HEK293 (cell line): ENCODE measurements around the gene TAF8.

ENCODE experiments used
- IKZF3 ChIP-seq: fragments of 450-650 bp; IDR thresholded peaks from 2 replicates; pipeline ENCODE4 v1.5.0; 2018; ENCODE audit warnings: missing biosample characterization, mild to moderate bottlenecking, missing genetic modification characterization, moderate library complexity
- KLF9 ChIP-seq: fragments of 450-650 bp; formaldehyde crosslinking; IDR thresholded peaks from 2 replicates; pipeline ENCODE4 v1.5.1; 2016; ENCODE audit warnings: missing biosample characterization, missing genetic modification characterization, low read depth
- ZFP69B ChIP-seq: fragments of 450-650 bp; formaldehyde crosslinking; IDR thresholded peaks from 2 replicates; pipeline ENCODE4 v1.5.1; 2016; ENCODE audit warnings: missing biosample characterization, missing genetic modification characterization
- ZNF157 ChIP-seq: fragments of 450-650 bp; formaldehyde crosslinking; IDR thresholded peaks from 2 replicates; pipeline ENCODE4 v1.5.1; 2016; ENCODE audit warnings: missing biosample characterization, missing genetic modification characterization
- ZNF202 ChIP-seq: fragments of 450-650 bp; formaldehyde crosslinking; IDR thresholded peaks from 2 replicates; pipeline ENCODE4 v1.5.1; 2016; ENCODE audit warnings: missing biosample characterization, missing genetic modification characterization, borderline replicate concordance
- ZNF266 ChIP-seq: fragments of 450-650 bp; formaldehyde crosslinking; IDR thresholded peaks from 2 replicates; pipeline ENCODE4 v1.5.1; 2016; ENCODE audit warnings: missing biosample characterization, missing genetic modification characterization, low read depth
- ZNF37A ChIP-seq: fragments of 450-650 bp; IDR thresholded peaks from 2 replicates; pipeline ENCODE4 v1.5.1; 2018; ENCODE audit warnings: missing biosample characterization, missing genetic modification characterization
- ZNF423 ChIP-seq: fragments of 450-650 bp; formaldehyde crosslinking; IDR thresholded peaks from 2 replicates; pipeline ENCODE4 v1.5.1; 2016; ENCODE audit warnings: missing biosample characterization, missing genetic modification characterization
- ZNF521 ChIP-seq: fragments of 450-650 bp; formaldehyde crosslinking; IDR thresholded peaks from 2 replicates; pipeline ENCODE4 v1.5.1; 2017; ENCODE audit warnings: missing biosample characterization, mild to moderate bottlenecking, missing genetic modification characterization
- ZNF560 ChIP-seq: fragments of 450-650 bp; formaldehyde crosslinking; IDR thresholded peaks from 2 replicates; pipeline ENCODE4 v1.5.1; 2017; ENCODE audit warnings: missing biosample characterization, missing genetic modification characterization, borderline replicate concordance
- ZNF571 ChIP-seq: fragments of 450-650 bp; formaldehyde crosslinking; IDR thresholded peaks from 2 replicates; pipeline ENCODE4 v1.5.0; 2017; ENCODE audit warnings: missing biosample characterization, missing genetic modification characterization
- ZNF830 ChIP-seq: fragments of 450-650 bp; IDR thresholded peaks from 2 replicates; pipeline ENCODE4 v1.5.0; 2018; ENCODE audit warnings: missing biosample characterization, missing genetic modification characterization, low read depth, mild to moderate bottlenecking, moderate library complexity
- TF ChIP-seq, protein P1 (sequence below): fragments of 450-650 bp; formaldehyde crosslinking; IDR thresholded peaks from 2 replicates; pipeline ENCODE4 v1.5.1; 2017; ENCODE audit warnings: missing biosample characterization, missing genetic modification characterization
- TF ChIP-seq, protein P2 (sequence below): fragments of 450-650 bp; formaldehyde crosslinking; IDR thresholded peaks from 2 replicates; pipeline ENCODE4 v1.5.1; 2016; ENCODE audit warnings: missing biosample characterization, missing genetic modification characterization, low read depth
- TF ChIP-seq, protein P3 (sequence below): fragments of 450-650 bp; formaldehyde crosslinking; IDR thresholded peaks from 2 replicates; pipeline ENCODE4 v1.5.1; 2017; ENCODE audit warnings: missing biosample characterization, missing genetic modification characterization
- TF ChIP-seq, protein P4 (sequence below): fragments of 450-650 bp; formaldehyde crosslinking; IDR thresholded peaks from 2 replicates; pipeline ENCODE4 v1.5.1; 2016; ENCODE audit warnings: missing biosample characterization, missing genetic modification characterization
- TF ChIP-seq, protein P5 (sequence below): fragments of 450-650 bp; formaldehyde crosslinking; IDR thresholded peaks from 2 replicates; pipeline ENCODE4 v1.5.1; 2016; ENCODE audit warnings: missing biosample characterization, missing genetic modification characterization
- TF ChIP-seq, protein P6 (sequence below): fragments of 450-650 bp; formaldehyde crosslinking; IDR thresholded peaks from 2 replicates; pipeline ENCODE4 v1.5.1; 2016; ENCODE audit warnings: missing biosample characterization, missing genetic modification characterization
- TF ChIP-seq, protein P7 (sequence below): fragments of 450-650 bp; formaldehyde crosslinking; conservative IDR thresholded peaks from 2 replicates; pipeline ENCODE4 v1.5.1; 2016; ENCODE audit warnings: low read depth, missing biosample characterization, missing genetic modification characterization
- TF ChIP-seq, protein P8 (sequence below): fragments of 450-650 bp; formaldehyde crosslinking; optimal IDR thresholded peaks from 2 replicates; pipeline ENCODE3; 2016; ENCODE audit warnings: missing biosample characterization, mild to moderate bottlenecking, missing genetic modification characterization

The TAF8 gene

DNA sequence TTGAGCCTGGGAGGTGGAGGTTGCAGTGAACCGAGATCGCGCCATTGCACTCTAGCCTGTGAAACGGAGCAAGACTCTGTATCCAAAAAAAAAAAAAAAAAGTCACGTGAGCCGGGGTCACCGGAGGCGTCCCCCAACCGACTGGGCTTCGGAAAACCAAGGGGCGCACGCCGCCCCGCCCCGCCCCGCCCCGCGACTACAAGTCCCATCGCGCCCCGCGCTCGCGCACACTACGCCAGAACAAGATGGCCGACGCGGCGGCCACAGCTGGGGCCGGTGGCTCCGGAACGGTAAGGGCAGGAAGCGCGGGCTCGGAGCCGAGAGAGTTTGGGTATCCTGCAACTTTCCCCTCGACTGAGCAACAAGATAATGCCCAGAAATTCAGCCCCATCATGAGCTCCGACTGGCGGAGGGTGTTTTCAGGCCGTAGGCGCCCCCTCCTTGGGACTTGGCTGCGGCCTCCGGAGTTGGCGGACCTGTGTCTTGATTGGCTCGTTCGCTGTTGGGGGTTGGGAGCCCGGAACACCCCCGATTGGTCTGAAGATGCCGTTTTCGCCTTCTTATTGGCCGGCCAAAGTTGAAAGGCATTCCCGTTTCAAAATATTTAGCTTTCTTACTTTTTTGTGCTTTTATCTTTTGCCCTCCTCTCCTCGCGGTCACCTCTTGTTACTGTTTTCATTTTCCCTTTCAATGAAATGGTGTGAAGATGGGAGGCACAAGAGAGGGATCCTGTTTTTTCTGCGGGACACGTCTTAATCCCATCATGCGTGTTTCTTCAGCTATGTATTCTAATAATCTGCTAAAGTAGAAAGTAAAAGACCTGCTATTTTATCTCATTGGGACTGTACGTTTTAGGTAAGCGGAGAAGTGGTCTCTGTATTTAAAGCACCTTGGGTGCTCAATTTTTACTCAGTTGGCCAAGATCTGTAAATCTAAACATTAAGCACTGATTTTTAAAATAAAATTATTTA lies at the start of gene TAF8 (continued):
- TF ChIP-seq ZNF571 (no peak), ZNF560 (tag by site-specific recombination) (no peak), ZFP69B (tag by site-specific recombination) (peak; percentile 65; the same call in 1 of the 2 replicates), ZNF423 (tag by site-specific recombination) (no peak), KLF9 (tag by site-specific recombination) (peak; percentile 61), IKZF3 (tag by site-specific recombination) (no peak), ZNF37A (tag by site-specific recombination) (no peak), ZNF202 (tag by site-specific recombination) (no peak), ZNF521 (tag by site-specific recombination) (no peak), ZNF157 (tag by site-specific recombination) (no peak), ZNF830 (no peak), ZNF266 (tag by site-specific recombination) (no peak)
- TF ChIP-seq, protein P1, sequence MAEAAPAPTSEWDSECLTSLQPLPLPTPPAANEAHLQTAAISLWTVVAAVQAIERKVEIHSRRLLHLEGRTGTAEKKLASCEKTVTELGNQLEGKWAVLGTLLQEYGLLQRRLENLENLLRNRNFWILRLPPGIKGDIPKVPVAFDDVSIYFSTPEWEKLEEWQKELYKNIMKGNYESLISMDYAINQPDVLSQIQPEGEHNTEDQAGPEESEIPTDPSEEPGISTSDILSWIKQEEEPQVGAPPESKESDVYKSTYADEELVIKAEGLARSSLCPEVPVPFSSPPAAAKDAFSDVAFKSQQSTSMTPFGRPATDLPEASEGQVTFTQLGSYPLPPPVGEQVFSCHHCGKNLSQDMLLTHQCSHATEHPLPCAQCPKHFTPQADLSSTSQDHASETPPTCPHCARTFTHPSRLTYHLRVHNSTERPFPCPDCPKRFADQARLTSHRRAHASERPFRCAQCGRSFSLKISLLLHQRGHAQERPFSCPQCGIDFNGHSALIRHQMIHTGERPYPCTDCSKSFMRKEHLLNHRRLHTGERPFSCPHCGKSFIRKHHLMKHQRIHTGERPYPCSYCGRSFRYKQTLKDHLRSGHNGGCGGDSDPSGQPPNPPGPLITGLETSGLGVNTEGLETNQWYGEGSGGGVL (tag by site-specific recombination): no peak
- TF ChIP-seq, protein P2, sequence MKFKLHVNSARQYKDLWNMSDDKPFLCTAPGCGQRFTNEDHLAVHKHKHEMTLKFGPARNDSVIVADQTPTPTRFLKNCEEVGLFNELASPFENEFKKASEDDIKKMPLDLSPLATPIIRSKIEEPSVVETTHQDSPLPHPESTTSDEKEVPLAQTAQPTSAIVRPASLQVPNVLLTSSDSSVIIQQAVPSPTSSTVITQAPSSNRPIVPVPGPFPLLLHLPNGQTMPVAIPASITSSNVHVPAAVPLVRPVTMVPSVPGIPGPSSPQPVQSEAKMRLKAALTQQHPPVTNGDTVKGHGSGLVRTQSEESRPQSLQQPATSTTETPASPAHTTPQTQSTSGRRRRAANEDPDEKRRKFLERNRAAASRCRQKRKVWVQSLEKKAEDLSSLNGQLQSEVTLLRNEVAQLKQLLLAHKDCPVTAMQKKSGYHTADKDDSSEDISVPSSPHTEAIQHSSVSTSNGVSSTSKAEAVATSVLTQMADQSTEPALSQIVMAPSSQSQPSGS: no peak
- TF ChIP-seq, protein P3, sequence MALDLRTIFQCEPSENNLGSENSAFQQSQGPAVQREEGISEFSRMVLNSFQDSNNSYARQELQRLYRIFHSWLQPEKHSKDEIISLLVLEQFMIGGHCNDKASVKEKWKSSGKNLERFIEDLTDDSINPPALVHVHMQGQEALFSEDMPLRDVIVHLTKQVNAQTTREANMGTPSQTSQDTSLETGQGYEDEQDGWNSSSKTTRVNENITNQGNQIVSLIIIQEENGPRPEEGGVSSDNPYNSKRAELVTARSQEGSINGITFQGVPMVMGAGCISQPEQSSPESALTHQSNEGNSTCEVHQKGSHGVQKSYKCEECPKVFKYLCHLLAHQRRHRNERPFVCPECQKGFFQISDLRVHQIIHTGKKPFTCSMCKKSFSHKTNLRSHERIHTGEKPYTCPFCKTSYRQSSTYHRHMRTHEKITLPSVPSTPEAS: peak; percentile 74
- TF ChIP-seq, protein P4, sequence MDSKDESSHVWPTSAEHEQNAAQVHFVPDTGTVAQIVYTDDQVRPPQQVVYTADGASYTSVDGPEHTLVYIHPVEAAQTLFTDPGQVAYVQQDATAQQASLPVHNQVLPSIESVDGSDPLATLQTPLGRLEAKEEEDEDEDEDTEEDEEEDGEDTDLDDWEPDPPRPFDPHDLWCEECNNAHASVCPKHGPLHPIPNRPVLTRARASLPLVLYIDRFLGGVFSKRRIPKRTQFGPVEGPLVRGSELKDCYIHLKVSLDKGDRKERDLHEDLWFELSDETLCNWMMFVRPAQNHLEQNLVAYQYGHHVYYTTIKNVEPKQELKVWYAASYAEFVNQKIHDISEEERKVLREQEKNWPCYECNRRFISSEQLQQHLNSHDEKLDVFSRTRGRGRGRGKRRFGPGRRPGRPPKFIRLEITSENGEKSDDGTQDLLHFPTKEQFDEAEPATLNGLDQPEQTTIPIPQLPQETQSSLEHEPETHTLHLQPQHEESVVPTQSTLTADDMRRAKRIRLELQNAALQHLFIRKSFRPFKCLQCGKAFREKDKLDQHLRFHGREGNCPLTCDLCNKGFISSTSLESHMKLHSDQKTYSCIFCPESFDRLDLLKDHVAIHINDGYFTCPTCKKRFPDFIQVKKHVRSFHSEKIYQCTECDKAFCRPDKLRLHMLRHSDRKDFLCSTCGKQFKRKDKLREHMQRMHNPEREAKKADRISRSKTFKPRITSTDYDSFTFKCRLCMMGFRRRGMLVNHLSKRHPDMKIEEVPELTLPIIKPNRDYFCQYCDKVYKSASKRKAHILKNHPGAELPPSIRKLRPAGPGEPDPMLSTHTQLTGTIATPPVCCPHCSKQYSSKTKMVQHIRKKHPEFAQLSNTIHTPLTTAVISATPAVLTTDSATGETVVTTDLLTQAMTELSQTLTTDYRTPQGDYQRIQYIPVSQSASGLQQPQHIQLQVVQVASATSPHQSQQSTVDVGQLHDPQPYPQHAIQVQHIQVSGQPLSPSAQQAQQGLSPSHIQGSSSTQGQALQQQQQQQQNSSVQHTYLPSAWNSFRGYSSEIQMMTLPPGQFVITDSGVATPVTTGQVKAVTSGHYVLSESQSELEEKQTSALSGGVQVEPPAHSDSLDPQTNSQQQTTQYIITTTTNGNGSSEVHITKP (tag by site-specific recombination): peak; percentile 100
- TF ChIP-seq, protein P5, sequence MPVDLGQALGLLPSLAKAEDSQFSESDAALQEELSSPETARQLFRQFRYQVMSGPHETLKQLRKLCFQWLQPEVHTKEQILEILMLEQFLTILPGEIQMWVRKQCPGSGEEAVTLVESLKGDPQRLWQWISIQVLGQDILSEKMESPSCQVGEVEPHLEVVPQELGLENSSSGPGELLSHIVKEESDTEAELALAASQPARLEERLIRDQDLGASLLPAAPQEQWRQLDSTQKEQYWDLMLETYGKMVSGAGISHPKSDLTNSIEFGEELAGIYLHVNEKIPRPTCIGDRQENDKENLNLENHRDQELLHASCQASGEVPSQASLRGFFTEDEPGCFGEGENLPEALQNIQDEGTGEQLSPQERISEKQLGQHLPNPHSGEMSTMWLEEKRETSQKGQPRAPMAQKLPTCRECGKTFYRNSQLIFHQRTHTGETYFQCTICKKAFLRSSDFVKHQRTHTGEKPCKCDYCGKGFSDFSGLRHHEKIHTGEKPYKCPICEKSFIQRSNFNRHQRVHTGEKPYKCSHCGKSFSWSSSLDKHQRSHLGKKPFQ (tag by site-specific recombination): no peak
- TF ChIP-seq, protein P6, sequence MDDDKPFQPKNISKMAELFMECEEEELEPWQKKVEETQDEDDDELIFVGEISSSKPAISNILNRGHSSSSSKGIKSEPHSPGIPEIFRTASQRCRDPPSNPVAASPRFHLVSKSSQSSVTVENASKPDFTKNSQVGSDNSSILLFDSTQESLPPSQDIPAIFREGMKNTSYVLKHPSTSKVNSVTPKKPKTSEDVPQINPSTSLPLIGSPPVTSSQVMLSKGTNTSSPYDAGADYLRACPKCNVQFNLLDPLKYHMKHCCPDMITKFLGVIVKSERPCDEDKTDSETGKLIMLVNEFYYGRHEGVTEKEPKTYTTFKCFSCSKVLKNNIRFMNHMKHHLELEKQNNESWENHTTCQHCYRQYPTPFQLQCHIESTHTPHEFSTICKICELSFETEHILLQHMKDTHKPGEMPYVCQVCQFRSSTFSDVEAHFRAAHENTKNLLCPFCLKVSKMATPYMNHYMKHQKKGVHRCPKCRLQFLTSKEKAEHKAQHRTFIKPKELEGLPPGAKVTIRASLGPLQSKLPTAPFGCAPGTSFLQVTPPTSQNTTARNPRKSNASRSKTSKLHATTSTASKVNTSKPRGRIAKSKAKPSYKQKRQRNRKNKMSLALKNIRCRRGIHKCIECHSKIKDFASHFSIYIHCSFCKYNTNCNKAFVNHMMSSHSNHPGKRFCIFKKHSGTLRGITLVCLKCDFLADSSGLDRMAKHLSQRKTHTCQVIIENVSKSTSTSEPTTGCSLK (tag by site-specific recombination): no peak
- TF ChIP-seq, protein P7, sequence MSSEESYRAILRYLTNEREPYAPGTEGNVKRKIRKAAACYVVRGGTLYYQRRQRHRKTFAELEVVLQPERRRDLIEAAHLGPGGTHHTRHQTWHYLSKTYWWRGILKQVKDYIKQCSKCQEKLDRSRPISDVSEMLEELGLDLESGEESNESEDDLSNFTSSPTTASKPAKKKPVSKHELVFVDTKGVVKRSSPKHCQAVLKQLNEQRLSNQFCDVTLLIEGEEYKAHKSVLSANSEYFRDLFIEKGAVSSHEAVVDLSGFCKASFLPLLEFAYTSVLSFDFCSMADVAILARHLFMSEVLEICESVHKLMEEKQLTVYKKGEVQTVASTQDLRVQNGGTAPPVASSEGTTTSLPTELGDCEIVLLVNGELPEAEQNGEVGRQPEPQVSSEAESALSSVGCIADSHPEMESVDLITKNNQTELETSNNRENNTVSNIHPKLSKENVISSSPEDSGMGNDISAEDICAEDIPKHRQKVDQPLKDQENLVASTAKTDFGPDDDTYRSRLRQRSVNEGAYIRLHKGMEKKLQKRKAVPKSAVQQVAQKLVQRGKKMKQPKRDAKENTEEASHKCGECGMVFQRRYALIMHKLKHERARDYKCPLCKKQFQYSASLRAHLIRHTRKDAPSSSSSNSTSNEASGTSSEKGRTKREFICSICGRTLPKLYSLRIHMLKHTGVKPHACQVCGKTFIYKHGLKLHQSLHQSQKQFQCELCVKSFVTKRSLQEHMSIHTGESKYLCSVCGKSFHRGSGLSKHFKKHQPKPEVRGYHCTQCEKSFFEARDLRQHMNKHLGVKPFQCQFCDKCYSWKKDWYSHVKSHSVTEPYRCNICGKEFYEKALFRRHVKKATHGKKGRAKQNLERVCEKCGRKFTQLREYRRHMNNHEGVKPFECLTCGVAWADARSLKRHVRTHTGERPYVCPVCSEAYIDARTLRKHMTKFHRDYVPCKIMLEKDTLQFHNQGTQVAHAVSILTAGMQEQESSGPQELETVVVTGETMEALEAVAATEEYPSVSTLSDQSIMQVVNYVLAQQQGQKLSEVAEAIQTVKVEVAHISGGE (tag by site-specific recombination): peak; percentile 79
- TF ChIP-seq, protein P8, sequence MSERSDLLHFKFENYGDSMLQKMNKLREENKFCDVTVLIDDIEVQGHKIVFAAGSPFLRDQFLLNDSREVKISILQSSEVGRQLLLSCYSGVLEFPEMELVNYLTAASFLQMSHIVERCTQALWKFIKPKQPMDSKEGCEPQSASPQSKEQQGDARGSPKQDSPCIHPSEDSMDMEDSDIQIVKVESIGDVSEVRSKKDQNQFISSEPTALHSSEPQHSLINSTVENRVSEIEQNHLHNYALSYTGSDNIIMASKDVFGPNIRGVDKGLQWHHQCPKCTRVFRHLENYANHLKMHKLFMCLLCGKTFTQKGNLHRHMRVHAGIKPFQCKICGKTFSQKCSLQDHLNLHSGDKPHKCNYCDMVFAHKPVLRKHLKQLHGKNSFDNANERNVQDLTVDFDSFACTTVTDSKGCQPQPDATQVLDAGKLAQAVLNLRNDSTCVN (tag by site-specific recombination): peak; percentile 80
